SJCRH30 (cell line): Measurements from ENCODE around the gene GAB1. TPM values are rescaled to one million over a fixed set of nuclear protein-coding genes. Genes with fewer than 3 reads are reported as not detected.

Experiments
- DNase-seq, 2 experiments: peaks; one replicate each; pipeline ENCODE4 v3.0.0-alpha.2; 2015 to 2020
- H3K27ac ChIP-seq: fragments of 250-450 bp; sonication (Bioruptor Pico); 2 replicates; pipeline ENCODE4 v1.5.1; 2020; ENCODE audit warnings: mild to moderate bottlenecking, moderate library complexity
- H3K27me3 ChIP-seq: fragments of 250-450 bp; sonication (Bioruptor Pico); 2 replicates; pipeline ENCODE4 v1.5.1; 2020; ENCODE audit warnings: mild to moderate bottlenecking, moderate library complexity
- H3K36me3 ChIP-seq: fragments of 250-450 bp; sonication (Bioruptor Pico); 2 replicates; pipeline ENCODE4 v1.5.1; 2020; ENCODE audit warnings: mild to moderate bottlenecking, moderate library complexity
- H3K4me1 ChIP-seq: fragments of 250-450 bp; sonication (Bioruptor Pico); 2 replicates; pipeline ENCODE4 v1.5.1; 2020; ENCODE audit warnings: mild to moderate bottlenecking, moderate library complexity
- H3K4me3 ChIP-seq: fragments of 250-450 bp; sonication (Bioruptor Pico); 2 replicates; pipeline ENCODE4 v1.5.1; 2020; ENCODE audit warnings: mild to moderate bottlenecking, moderate library complexity
- H3K9me3 ChIP-seq: fragments of 250-450 bp; sonication (Bioruptor Pico); replicated peaks from 2 replicates; pipeline ENCODE4 v1.5.1; 2020; ENCODE audit warnings: mild to moderate bottlenecking, moderate library complexity
- total RNA-seq: library from RNA; depleted of rRNA; stranded (reverse); fragments of >200 nt; shearing (Covaris generic); gene quantifications from 2 replicates; pipeline ENCODE4 v1.2.3, GENCODE V29; 2014

GAB1 gene
- total RNA-seq, 1 experiment from 2014 or later = 14.0 TPM

DNA sequence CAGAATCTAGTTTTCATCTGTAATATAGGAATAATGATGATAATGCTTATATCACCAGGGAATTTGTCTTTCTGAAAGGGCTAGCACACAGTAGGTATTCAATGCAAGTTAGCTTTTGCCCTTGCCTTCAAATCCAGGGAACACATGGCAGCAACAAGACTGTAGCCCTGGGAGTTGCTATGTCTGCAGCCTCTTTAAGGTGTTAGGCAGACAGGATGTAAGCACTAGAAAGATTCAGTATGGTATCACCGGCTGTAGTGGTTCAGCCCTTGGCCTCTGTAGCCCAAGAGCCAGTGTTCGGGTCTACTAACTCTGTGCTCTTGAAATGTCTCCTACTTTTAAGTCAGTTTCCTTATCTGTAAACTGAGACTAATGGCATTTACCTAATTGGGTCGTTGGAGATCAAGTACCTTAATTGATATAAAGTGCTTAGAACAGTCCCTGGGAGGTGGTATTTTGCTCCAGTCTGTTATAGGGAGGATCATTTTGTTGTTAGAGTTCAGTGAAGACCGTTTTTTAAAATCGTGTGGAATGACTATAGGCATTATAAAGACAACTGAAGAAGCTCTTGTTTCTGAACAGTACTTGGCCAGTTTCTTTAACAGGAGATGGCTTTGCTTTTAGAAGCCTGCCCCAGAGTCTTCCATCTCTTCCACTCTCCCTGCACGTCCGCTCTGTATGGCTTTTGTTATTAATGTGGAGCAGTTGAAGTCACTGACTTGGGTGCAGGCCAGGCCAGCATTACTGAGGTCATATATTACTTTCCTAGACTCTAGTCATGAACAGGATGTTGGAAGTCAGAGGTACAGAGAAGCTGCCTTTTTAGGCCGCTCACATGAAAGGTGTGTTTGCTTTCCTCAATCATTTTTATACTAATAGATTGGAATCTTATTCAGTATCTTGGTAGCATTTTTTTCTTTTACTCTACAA is 44.8 kb downstream of the GAB1 start:
- H3K4me3 ChIP-seq = no peak overlapping the region
- H3K36me3 ChIP-seq = no peaks in the 10 kb centered on the region
- no peaks in the 10 kb centered on the region for H3K27me3 ChIP-seq
- peak; percentile 17 to 43 for DNase-seq
- 0 out of 2 replicates have a peak, but pooled peaks cover 3% of the 10 kb centered on the region for H3K4me1 ChIP-seq
- no peak overlapping the region for H3K27ac ChIP-seq
- no peaks in the 10 kb centered on the region for H3K9me3 ChIP-seq

DNA sequence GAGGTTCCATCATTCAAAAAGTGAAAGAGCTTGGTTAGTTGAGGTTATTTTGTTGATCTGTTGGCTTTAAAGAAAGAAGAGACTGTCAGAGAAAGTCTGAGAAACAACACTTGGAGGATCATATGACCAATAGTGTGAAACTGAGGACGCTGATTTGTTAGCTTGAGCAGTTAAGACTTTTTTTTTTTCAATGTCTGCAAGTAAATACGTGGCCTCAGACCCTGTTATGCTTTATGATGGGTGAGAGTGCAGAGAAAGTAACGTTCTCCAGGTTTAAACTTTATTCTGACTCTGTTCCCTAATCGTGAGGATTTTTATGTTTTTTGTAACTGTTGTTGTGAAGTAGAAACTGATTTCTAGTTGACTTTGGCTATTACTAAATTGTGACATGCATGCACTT is 45.9 kb downstream of the GAB1 start:
- Histone ChIP-seq H3K36me3 (no peaks in the 10 kb centered on the region), H3K27me3 (no peaks in the 10 kb centered on the region), H3K9me3 (no peaks in the 10 kb centered on the region), H3K27ac (no peak overlapping the region), H3K4me1 (0 out of 2 replicates have a peak, but pooled peaks cover 3% of the 10 kb centered on the region), H3K4me3 (no peak overlapping the region)
- DNase-seq = no peak

DNA sequence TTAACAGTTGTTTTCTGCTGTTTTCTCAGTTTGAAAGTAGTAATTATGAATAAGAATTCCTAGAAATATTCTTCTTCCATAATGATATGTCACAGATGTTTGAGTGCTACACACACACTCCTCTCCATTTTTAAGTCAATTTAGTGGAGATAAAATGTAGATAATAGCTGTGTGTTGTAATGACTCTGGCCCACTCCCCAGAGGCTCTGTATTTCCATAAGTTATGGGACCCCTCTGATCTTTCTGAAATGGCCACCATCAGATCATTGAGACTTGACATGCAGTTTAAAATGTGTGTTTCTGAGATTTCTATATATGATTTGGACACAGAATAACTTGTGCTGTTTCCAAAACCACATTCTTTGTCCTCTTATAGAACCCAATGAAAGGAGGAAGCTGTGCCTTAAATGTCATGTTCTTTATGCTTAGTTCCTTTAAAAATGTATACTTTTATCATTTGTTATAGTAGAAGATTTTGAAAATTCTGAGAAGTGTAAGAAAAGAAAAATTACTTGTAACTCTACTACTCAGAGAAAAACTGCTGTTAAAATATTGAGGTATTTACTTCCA is 46.4 kb downstream of the GAB1 start:
- Histone ChIP-seq H3K9me3 (no peaks in the 10 kb centered on the region), H3K36me3 (no peaks in the 10 kb centered on the region), H3K4me3 (no peak overlapping the region), H3K4me1 (0 out of 2 replicates have a peak, but pooled peaks cover 3% of the 10 kb centered on the region), H3K27ac (no peak overlapping the region), H3K27me3 (no peaks in the 10 kb centered on the region)
- no peak for DNase-seq

DNA sequence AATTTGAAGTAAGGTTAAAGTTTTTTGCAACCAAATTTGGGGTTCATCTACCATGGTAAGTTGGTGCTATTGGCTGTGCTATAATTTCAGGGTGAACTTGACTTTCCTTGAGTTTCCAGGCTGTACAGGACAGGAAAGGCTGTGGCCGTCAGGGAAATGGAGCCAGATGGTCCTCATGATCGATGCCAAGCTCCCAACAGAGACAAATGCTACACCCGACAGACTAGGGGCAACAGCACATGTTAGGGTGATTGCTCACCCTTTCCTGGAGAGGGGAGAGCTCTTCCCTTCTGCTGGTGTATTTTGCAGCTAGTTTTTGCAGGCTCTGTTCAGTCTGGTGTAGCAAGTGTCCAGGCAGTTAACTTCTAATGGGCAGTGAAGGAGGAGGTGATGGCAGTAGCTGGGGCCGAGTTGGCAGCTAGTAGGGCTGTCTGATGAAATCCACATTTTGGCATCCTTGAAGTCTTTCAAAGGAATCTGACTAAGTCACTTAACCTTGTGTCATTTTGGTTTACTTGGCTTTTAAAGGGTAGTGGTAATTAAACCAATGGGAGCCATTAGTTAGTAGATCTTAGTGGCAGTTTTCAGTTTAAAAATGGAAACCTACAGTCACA is 47.8 kb downstream of the GAB1 start:
- H3K27ac ChIP-seq = no peak overlapping the region
- no peaks in the 10 kb centered on the region for H3K27me3 ChIP-seq
- H3K4me1 ChIP-seq = 0 out of 2 replicates have a peak, but pooled peaks cover 3% of the 10 kb centered on the region
- H3K9me3 ChIP-seq = no peaks in the 10 kb centered on the region
- H3K36me3 ChIP-seq = no peaks in the 10 kb centered on the region
- no peak for DNase-seq
- no peak overlapping the region for H3K4me3 ChIP-seq

DNA sequence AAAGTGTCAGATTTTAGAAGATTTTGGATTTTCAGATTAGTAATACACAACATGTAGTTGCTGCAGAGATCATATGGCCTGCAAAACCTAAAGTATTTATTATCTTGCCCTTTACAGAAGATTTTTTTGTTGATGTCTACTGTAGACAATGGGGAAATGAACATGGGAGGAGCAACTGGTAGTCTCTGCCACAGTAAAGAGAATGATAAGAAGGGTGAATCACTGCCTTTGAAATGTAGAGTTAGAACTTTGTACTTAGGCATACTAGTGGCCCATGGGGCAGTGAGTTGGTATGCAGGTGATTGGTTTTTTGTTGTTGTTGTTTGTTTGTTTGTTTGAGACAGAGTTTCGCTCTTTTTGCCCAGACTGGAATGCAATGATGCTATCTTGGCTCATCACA is 50.1 kb downstream of the GAB1 start:
- H3K27me3 ChIP-seq = no peaks in the 10 kb centered on the region
- no peaks in the 10 kb centered on the region for H3K9me3 ChIP-seq
- no peak overlapping the region for H3K27ac ChIP-seq
- 0 out of 2 replicates have a peak, but pooled peaks cover 3% of the 10 kb centered on the region for H3K4me1 ChIP-seq
- DNase-seq = no peak
- H3K4me3 ChIP-seq = no peak overlapping the region
- H3K36me3 ChIP-seq = no peaks in the 10 kb centered on the region

DNA sequence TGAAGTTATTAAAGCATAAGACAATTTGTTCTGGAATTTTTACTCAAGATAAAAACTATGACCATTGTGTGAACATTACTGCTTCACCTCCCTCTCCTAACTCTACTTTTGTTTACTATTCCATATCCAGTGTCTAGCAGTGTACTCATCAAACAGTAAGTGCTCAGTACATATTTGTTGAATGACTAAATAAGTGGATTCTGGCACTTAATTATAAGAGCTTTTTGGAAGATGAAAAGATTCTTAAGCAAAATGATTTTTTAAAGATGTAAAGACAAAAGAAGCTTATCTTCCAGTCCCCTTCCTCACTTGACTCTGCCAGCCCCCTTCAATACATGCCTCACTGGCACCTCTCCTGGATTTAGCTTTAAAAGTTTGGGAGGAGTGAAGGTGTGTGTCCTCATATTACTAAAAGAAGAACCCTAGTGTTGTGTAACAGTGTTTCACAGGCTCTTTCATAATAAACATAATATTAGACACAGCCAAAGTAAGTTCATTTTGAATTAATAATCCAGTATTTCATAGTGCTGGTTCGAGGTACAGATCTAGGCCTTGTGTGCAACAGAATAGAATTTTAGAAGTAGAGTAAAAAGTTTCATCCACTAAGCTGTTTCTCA is 53.0 kb downstream of the GAB1 start:
- no peaks in the 10 kb centered on the region for H3K27me3 ChIP-seq
- H3K36me3 ChIP-seq = no peaks in the 10 kb centered on the region
- H3K4me3 ChIP-seq = no peak overlapping the region
- DNase-seq = no peak
- no peaks in the 10 kb centered on the region for H3K4me1 ChIP-seq
- no peaks in the 10 kb centered on the region for H3K9me3 ChIP-seq
- no peak overlapping the region for H3K27ac ChIP-seq

DNA sequence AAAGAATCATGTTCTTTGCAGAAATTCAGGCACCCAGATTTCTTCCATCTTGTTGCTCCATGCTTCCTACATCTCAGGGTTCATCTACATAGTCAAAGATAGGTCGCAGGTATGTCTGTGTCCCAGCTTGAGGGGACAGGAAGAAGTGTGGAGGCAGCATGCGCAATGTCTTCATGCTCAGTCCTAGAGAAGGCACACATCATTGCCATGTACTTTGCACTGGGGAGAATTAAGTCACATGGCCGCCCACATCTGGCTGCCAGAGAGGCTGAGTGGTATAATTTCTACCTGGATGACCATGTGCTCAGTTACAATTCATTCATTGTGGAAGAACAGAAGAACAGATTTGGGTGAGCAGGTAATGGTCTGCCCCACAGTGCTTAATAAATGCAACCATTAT is 54.1 kb downstream of the GAB1 start:
- DNase-seq = no peak
- Histone ChIP-seq H3K27ac (no peak overlapping the region), H3K4me3 (no peak overlapping the region), H3K4me1 (no peaks in the 10 kb centered on the region), H3K27me3 (no peaks in the 10 kb centered on the region), H3K9me3 (no peaks in the 10 kb centered on the region), H3K36me3 (no peaks in the 10 kb centered on the region)

DNA sequence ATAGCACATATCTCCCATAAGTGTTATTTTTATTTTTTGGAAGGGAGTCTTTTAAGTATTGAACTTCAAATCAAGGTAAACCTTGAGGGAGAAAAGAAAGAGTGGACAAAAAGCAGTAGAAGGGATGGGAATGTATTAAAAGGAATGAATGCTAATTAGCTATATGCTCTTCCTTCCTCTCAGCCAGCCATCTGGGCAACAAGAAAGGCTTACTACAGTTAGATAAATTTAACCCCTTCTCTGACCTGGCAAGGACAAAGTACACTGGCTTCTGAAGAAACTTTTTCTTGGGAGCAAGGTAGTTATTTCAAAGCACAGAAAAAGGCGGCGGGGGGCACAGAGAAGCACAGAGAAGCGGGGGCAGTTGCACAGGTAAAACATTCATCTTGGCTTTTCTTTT is 54.6 kb downstream of the GAB1 start:
- Histone ChIP-seq H3K4me1 (no peaks in the 10 kb centered on the region), H3K27ac (no peak overlapping the region), H3K36me3 (no peaks in the 10 kb centered on the region), H3K9me3 (no peaks in the 10 kb centered on the region), H3K27me3 (no peaks in the 10 kb centered on the region), H3K4me3 (no peak overlapping the region)
- DNase-seq = no peak

DNA sequence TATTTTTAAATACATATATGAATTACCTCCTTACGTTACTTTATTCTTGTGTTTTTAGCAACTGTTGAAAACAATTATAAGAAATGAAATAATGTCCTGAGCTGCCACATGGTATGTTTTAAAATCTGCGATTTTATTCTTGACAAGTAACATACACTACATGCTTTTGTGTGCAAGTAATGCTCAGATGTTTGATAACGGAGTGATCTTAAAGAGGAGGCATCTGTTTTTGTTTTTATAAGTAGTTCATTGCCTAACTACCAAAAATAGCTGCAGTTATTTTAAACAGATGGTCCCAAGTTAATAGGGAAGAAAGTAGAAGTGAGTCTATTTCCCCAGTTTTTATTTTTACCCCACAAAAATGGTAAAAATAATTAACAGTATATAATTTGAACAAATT is 55.2 kb downstream of the GAB1 start:
- H3K4me1 ChIP-seq = no peaks in the 10 kb centered on the region
- no peak overlapping the region for H3K27ac ChIP-seq
- DNase-seq = no peak
- no peaks in the 10 kb centered on the region for H3K36me3 ChIP-seq
- H3K27me3 ChIP-seq = no peaks in the 10 kb centered on the region
- H3K9me3 ChIP-seq = no peaks in the 10 kb centered on the region
- no peak overlapping the region for H3K4me3 ChIP-seq

DNA sequence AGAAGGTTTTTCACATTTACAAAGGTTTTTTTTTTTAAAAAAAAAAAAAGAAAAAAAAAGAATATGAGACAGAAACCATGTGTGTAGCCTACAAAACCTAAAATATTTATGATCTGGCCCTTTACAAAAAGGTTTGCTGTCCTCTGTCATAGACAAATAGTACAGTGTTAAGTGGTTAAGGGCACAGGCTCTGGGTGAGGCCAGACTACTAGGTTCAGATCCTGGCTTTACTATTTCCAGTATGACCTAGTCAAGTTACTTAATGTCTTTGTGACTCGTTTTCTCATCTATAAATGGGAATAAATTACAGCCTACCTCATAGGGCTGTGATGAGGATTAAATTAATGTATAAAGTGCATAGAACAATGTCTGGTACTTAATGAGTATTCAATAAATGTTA is 56.5 kb downstream of the GAB1 start:
- Histone ChIP-seq H3K27ac (no peak overlapping the region), H3K27me3 (no peaks in the 10 kb centered on the region), H3K4me1 (no peaks in the 10 kb centered on the region), H3K36me3 (no peaks in the 10 kb centered on the region), H3K9me3 (no peaks in the 10 kb centered on the region), H3K4me3 (no peak overlapping the region)
- DNase-seq = no peak

DNA sequence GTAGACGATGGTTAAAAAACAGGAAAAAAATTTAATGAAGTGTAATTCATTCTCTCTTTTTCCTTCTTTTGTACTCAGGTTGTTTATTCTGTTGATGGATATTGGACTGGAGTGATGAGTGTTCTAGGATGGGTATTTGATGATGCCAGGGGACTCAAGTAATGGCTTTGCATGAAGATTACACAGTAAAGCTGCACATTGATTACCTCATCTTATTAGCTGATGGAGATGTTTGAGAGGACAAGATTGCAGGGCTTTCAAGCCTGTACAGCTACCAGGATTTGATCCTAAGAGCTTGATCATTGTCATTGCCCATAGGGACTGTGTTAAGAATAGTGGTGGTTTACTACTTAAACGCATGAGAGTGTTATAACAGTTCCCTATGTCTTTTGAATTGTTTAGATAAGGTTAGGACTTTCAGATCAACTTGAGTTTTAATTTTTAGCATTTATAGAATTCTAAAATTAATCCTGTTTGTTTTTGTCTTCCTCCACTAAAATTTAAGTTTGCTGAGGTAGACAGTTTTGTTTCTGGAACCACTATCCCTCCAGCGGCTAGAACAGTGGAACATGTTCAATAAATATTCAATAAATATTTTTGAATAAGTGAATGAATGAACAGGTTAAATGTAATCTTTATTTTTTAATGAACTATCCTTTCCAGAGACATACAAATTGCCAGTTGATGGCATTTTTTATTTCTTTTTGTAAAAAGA is 58.2 kb downstream of the GAB1 start:
- no peaks in the 10 kb centered on the region for H3K4me1 ChIP-seq
- no peak for DNase-seq
- no peaks in the 10 kb centered on the region for H3K27me3 ChIP-seq
- H3K4me3 ChIP-seq = no peak overlapping the region
- H3K27ac ChIP-seq = no peak overlapping the region
- H3K36me3 ChIP-seq = no peaks in the 10 kb centered on the region
- H3K9me3 ChIP-seq = no peaks in the 10 kb centered on the region

DNA sequence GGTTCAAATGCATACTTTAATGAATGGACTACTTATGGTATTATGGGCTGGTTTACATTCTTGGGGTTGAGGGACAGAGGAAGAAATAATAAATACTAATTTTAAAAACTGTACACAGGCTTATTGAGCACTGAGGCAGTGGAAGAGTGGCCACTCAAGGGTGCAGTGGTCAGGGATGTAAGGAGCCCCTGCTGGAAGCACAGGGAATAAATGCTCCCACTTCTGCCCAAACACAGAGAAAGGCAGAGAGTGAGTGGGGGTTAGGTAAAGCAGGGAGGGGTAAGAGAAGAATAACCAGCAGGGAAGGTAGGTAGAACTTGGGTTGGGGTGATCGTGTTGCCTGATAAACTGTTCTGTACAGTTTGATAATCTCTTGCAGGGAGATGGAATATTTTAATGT is 60.0 kb downstream of the GAB1 start:
- DNase-seq = no peak
- Histone ChIP-seq H3K9me3 (no peaks in the 10 kb centered on the region), H3K27ac (no peak overlapping the region), H3K4me3 (no peak overlapping the region), H3K27me3 (no peaks in the 10 kb centered on the region), H3K4me1 (no peaks in the 10 kb centered on the region), H3K36me3 (no peaks in the 10 kb centered on the region)

DNA sequence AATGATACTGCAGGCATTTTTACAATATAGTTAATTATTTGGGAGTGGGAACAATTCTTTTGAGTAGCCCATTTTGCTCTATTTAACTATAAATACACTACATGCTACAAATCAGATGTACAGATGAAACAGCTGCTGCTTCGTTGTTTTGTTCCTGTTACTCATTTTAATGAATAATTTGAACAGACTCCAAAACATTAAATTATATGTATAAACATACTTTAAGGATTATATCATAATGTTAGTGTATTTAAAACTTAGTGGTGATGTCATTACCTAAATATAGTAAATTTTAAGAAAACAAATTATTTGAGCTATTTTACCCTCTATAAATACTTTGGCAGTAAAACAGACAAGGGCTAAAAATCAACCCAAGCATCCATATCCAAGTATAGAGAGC is 60.7 kb downstream of the GAB1 start:
- Histone ChIP-seq H3K4me3 (no peak overlapping the region), H3K9me3 (no peaks in the 10 kb centered on the region), H3K27ac (no peak overlapping the region), H3K27me3 (no peaks in the 10 kb centered on the region), H3K4me1 (no peaks in the 10 kb centered on the region), H3K36me3 (no peaks in the 10 kb centered on the region)
- DNase-seq = no peak

DNA sequence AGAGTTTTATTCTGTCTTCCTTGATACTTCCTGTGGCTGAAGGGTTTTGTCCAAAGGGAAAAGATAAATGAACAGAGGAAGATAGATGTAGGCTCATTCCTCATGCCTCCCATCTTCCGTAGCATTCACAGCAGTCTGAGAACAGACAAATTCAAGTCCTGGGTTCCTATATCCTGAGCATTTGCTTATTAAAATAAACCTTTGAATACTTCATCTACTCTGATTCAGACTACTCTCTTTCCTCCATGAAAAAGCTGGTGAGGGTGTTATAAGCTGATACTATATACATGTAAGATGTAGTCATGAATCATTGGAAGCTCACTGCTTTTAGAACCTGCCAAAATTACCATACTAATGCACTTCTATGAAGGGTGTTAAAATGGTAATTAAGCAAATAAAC is 61.2 kb downstream of the GAB1 start:
- H3K4me3 ChIP-seq = no peak overlapping the region
- H3K9me3 ChIP-seq = no peaks in the 10 kb centered on the region
- H3K27me3 ChIP-seq = no peaks in the 10 kb centered on the region
- no peaks in the 10 kb centered on the region for H3K4me1 ChIP-seq
- no peak overlapping the region for H3K27ac ChIP-seq
- H3K36me3 ChIP-seq = no peaks in the 10 kb centered on the region
- DNase-seq = no peak
